ENCODE results near the gene ZBTB40.

The ZBTB40 gene

GRCh38 chr1:22520871-22521270, 69.2 kb downstream of the ZBTB40 start:
- CTCF ChIA-PET: interaction anchor here (0.6 to 1.0 kb wide), 2 partner anchors 49 to 120 kb away, joined by 3 read pairs; no protein-coding TSS in a partner anchor
- TF ChIP-seq CTCF (conservative IDR thresholded peaks at IDR 0.05; ENCODE audit: low read depth): no peak
- DNase-seq (ENCODE audit: low spot score): no peak

GRCh38 chr1:22521692-22522091, 70.0 kb downstream of the ZBTB40 start:
- no peak for TF ChIP-seq CTCF (conservative IDR thresholded peaks at IDR 0.05; ENCODE audit: low read depth)
- DNase-seq (ENCODE audit: low spot score): no peak
- ChIA-PET POLR2A (ENCODE audit: low non-redundant PET) (no interaction called here), CTCF (no interaction called here)
- no peak overlapping the region for H3K27ac ChIP-seq

More at GRCh38 chr1:22520871-22521270, 69.2 kb downstream of the ZBTB40 start:
- H3K27ac ChIP-seq: no peak overlapping the region
- POLR2A ChIA-PET (ENCODE audit: low non-redundant PET): no interaction called here

- TF ChIP-seq CTCF (conservative IDR thresholded peaks at IDR 0.05; ENCODE audit: low read depth): no peak
- DNase-seq (ENCODE audit: low spot score): no peak
- no peak overlapping the region for H3K27ac ChIP-seq
- CTCF ChIA-PET: interaction anchor here (0.7 kb wide), 1 partner anchor 54 kb away, joined by 3 read pairs; no protein-coding TSS in a partner anchor
- POLR2A ChIA-PET (ENCODE audit: low non-redundant PET): no interaction called here
Observed at GRCh38 chr1:22522221-22522743, 70.6 kb downstream of the ZBTB40 start.

- TF ChIP-seq CTCF (conservative IDR thresholded peaks at IDR 0.05; ENCODE audit: low read depth): no peak
- ChIA-PET POLR2A (ENCODE audit: low non-redundant PET) (no interaction called here), CTCF (no interaction called here)
- no peak for DNase-seq (ENCODE audit: low spot score)
- H3K27ac ChIP-seq: no peak overlapping the region
Observed at GRCh38 chr1:22524481-22524880, 72.8 kb downstream of the ZBTB40 start.

- no peak for TF ChIP-seq CTCF (conservative IDR thresholded peaks at IDR 0.05; ENCODE audit: low read depth)
- CTCF ChIA-PET: no interaction called here
- no peak for DNase-seq (ENCODE audit: low spot score)
- H3K27ac ChIP-seq: no peak overlapping the region
- POLR2A ChIA-PET (ENCODE audit: low non-redundant PET): no interaction called here
Observed at GRCh38 chr1:22525211-22525610, 73.6 kb downstream of the ZBTB40 start.

- CTCF ChIA-PET: no interaction called here
Observed at GRCh38 chr1:22525646-22526045, 74.0 kb downstream of the ZBTB40 start.

More at GRCh38 chr1:22525646-22526045, 74.0 kb downstream of the ZBTB40 start:
- TF ChIP-seq CTCF (conservative IDR thresholded peaks at IDR 0.05; ENCODE audit: low read depth): no peak
- H3K27ac ChIP-seq: no peak overlapping the region
- POLR2A ChIA-PET (ENCODE audit: low non-redundant PET): no interaction called here
- no peak for DNase-seq (ENCODE audit: low spot score)
